Astrocyte (in vitro differentiated cells and primary cell): ENCODE measurements around the gene POU2F1. TPM values are rescaled to one million over a fixed set of nuclear protein-coding genes. Genes with fewer than 3 reads are reported as not detected.

ENCODE experiments used
- DNase-seq: peaks from one replicate; pipeline ENCODE4 v3.0.0-alpha.2; 2010; ENCODE audit warnings: low read depth
- FAIRE-seq: peaks from 2 replicates; lab custom pipeline; 2011; peaks lifted over from hg19 to GRCh38; lab: Jason Lieb, UNC
- H2AFZ ChIP-seq: 2 replicates; pipeline ENCODE4 v1.6.0; 2012; ENCODE audit warnings: low read depth, low read length, inconsistent platforms
- H3K27ac ChIP-seq: 2 replicates; pipeline ENCODE4 v1.5.1; 2011; ENCODE audit warnings: low read depth, low read length, inconsistent platforms
- H3K27me3 ChIP-seq: 2 replicates; pipeline ENCODE4 v1.6.0; 2011; ENCODE audit warnings: low read length, inconsistent platforms; ENCODE audit not compliant: insufficient read depth
- H3K36me3 ChIP-seq: 2 replicates; pipeline ENCODE4 v1.5.1; 2011; ENCODE audit warnings: low read length, inconsistent platforms; ENCODE audit not compliant: insufficient read depth
- H3K4me1 ChIP-seq: 2 replicates; pipeline ENCODE4 v1.5.1; 2011; ENCODE audit warnings: low read length, inconsistent platforms; ENCODE audit not compliant: insufficient read depth
- H3K4me2 ChIP-seq: 2 replicates; pipeline ENCODE4 v1.6.0; 2012; ENCODE audit warnings: low read length, inconsistent platforms
- H3K4me3 ChIP-seq: 2 replicates; pipeline ENCODE4 v1.5.1; 2011; ENCODE audit warnings: low read depth, mild to moderate bottlenecking, low read length, inconsistent platforms; ENCODE audit not compliant: insufficient read depth
- H3K79me2 ChIP-seq: 2 replicates; pipeline ENCODE4 v1.6.0; 2012; ENCODE audit warnings: mild to moderate bottlenecking, low read length, inconsistent platforms; ENCODE audit not compliant: insufficient read depth
- H3K9ac ChIP-seq: 2 replicates; pipeline ENCODE4 v1.6.0; 2012; ENCODE audit warnings: mild to moderate bottlenecking, low read length, inconsistent platforms
- H3K9me3 ChIP-seq: 2 replicates; pipeline ENCODE4 v1.5.1; 2012; ENCODE audit warnings: low read depth, mild to moderate bottlenecking, low read length, inconsistent platforms; ENCODE audit not compliant: insufficient read depth
- H4K20me1 ChIP-seq: 2 replicates; pipeline ENCODE4 v1.6.0; 2012; ENCODE audit warnings: low read length, inconsistent platforms; ENCODE audit not compliant: insufficient read depth
- H3K27ac Mint-ChIP-seq: one replicate; pipeline ENCODE4 v1.8.0; 2021; ENCODE audit warnings: mild to moderate bottlenecking, mixed read lengths; ENCODE audit not compliant: unreplicated experiment
- H3K27me3 Mint-ChIP-seq: one replicate; pipeline ENCODE4 v1.8.0; 2021; ENCODE audit warnings: low read depth, mixed read lengths; ENCODE audit not compliant: unreplicated experiment
- H3K36me3 Mint-ChIP-seq: one replicate; pipeline ENCODE4 v1.8.0; 2021; ENCODE audit warnings: low read depth, mixed read lengths; ENCODE audit not compliant: unreplicated experiment
- H3K4me1 Mint-ChIP-seq: one replicate; pipeline ENCODE4 v1.8.0; 2021; ENCODE audit warnings: low read depth, mixed read lengths; ENCODE audit not compliant: unreplicated experiment
- H3K4me3 Mint-ChIP-seq: one replicate; pipeline ENCODE4 v1.8.0; 2021; ENCODE audit warnings: mild to moderate bottlenecking, moderate library complexity, mixed read lengths; ENCODE audit not compliant: unreplicated experiment
- H3K9me3 Mint-ChIP-seq: one replicate; pipeline ENCODE4 v1.8.0; 2021; ENCODE audit warnings: mild to moderate bottlenecking, mixed read lengths; ENCODE audit not compliant: unreplicated experiment
- CTCF ChIP-seq: IDR thresholded peaks from 2 replicates; pipeline ENCODE4 v1.5.1; 2011; ENCODE audit warnings: low read depth, mild to moderate bottlenecking, inconsistent platforms, low read length, moderate library complexity; ENCODE audit not compliant: insufficient read depth
- EZH2 ChIP-seq: IDR thresholded peaks from 2 replicates; pipeline ENCODE4 v1.6.1; 2012; ENCODE audit warnings: mild to moderate bottlenecking, low read length, inconsistent platforms; ENCODE audit not compliant: insufficient read depth
- total RNA-seq: library from RNA; stranded (reverse); gene quantifications from 2 replicates; pipeline ENCODE4 v1.2.1, GENCODE V29; 2021

Gene POU2F1
- total RNA-seq, 1 donor from 2014 or later, result 21.7 TPM

- Histone ChIP-seq H3K4me3 (no peak overlapping the region), H3K4me2 (no peak overlapping the region), H3K27ac (no peak overlapping the region), H4K20me1 (peaks cover 71% of the 10 kb centered on the region), H3K4me1 (no peaks in the 10 kb centered on the region), H3K9ac (no peak overlapping the region), H3K36me3 (no peaks in the 10 kb centered on the region), H3K79me2 (peaks cover 87% of the 10 kb centered on the region), H3K27me3 (no peaks in the 10 kb centered on the region), H2AFZ (no peak overlapping the region), H3K9me3 (no peaks in the 10 kb centered on the region)
- Mint-ChIP-seq H3K4me3 (no peak overlapping the region), H3K4me1 (peaks cover 5% of the 10 kb centered on the region), H3K9me3 (no peaks in the 10 kb centered on the region), H3K36me3 (no peaks in the 10 kb centered on the region), H3K27me3 (no peaks in the 10 kb centered on the region), H3K27ac (no peak overlapping the region)
- DNase-seq, result no peak
- TF ChIP-seq CTCF (no peak), EZH2 (no peak)
- no peak for FAIRE-seq
Observed at GRCh38 chr1:167231873-167232450, 11.3 kb downstream of the POU2F1 start.

- no peaks in the 10 kb centered on the region for H3K36me3 Mint-ChIP-seq
- Histone ChIP-seq H3K27ac (no peak overlapping the region), H3K9ac (no peak overlapping the region), H4K20me1 (peaks cover 73% of the 10 kb centered on the region), H3K79me2 (peaks cover 85% of the 10 kb centered on the region), H3K4me3 (no peak overlapping the region), H3K9me3 (no peaks in the 10 kb centered on the region), H2AFZ (no peak overlapping the region), H3K4me2 (no peak overlapping the region), H3K36me3 (no peaks in the 10 kb centered on the region), H3K4me1 (no peaks in the 10 kb centered on the region), H3K27me3 (no peaks in the 10 kb centered on the region)
- no peaks in the 10 kb centered on the region for H3K27me3 Mint-ChIP-seq
- peaks cover 3% of the 10 kb centered on the region for H3K4me1 Mint-ChIP-seq
- no peak overlapping the region for H3K27ac Mint-ChIP-seq
- H3K4me3 Mint-ChIP-seq, result no peak overlapping the region
- no peaks in the 10 kb centered on the region for H3K9me3 Mint-ChIP-seq
- TF ChIP-seq EZH2, result no peak
- no peak for TF ChIP-seq CTCF
- DNase-seq (no peak), FAIRE-seq (no peak)
Observed at GRCh38 chr1:167232801-167233200, 12.1 kb downstream of the POU2F1 start.

- TF ChIP-seq EZH2 (no peak), CTCF (no peak)
- H3K79me2 ChIP-seq, result peaks cover 85% of the 10 kb centered on the region
- DNase-seq (no peak), FAIRE-seq (no peak)
- H3K27ac Mint-ChIP-seq, result no peak overlapping the region
- H3K4me1 ChIP-seq, result no peaks in the 10 kb centered on the region
- H3K9ac ChIP-seq, result no peak overlapping the region
- H3K36me3 ChIP-seq, result no peaks in the 10 kb centered on the region
- no peaks in the 10 kb centered on the region for H3K4me1 Mint-ChIP-seq
- no peaks in the 10 kb centered on the region for H3K36me3 Mint-ChIP-seq
- no peak overlapping the region for H3K4me3 Mint-ChIP-seq
- no peak overlapping the region for H3K27ac ChIP-seq
- no peak overlapping the region for H3K4me3 ChIP-seq
- H3K27me3 Mint-ChIP-seq, result no peaks in the 10 kb centered on the region
- H3K4me2 ChIP-seq, result no peak overlapping the region
- no peaks in the 10 kb centered on the region for H3K27me3 ChIP-seq
- no peaks in the 10 kb centered on the region for H3K9me3 ChIP-seq
- H3K9me3 Mint-ChIP-seq, result no peaks in the 10 kb centered on the region
- no peak overlapping the region for H2AFZ ChIP-seq
- peaks cover 69% of the 10 kb centered on the region for H4K20me1 ChIP-seq
Observed at GRCh38 chr1:167233373-167233772, 12.7 kb downstream of the POU2F1 start.
